Breast epithelium (tissue), 3 donors: ENCODE measurements around the gene EDNRB.

ENCODE experiments used
- CTCF ChIP-seq, 3 donors: fragments of 450-650 bp; IDR thresholded peaks; one replicate each; pipeline ENCODE4 v1.5.1; 2016 to 2017; ENCODE audit warnings: antibody characterized with exemption in 3 of 3, mild to moderate bottlenecking in 3 of 3, moderate library complexity in 3 of 3
- POLR2A ChIP-seq: fragments of 450-650 bp; IDR thresholded peaks from one replicate; pipeline ENCODE4 v1.6.1; 2016; ENCODE audit warnings: antibody characterized with exemption, mild to moderate bottlenecking, moderate library complexity
- POLR2AphosphoS5 ChIP-seq, 3 donors: sonication (generic); formaldehyde crosslinking; IDR thresholded peaks; one replicate each; pipeline ENCODE4 v1.6.1; 2017; ENCODE audit warnings: antibody characterized with exemption in 3 of 3

- no peak for TF ChIP-seq CTCF (IDR thresholded peaks at IDR 0.05)
- no peak for TF ChIP-seq POLR2A
- no peak for TF ChIP-seq POLR2AphosphoS5 (IDR thresholded peaks at IDR 0.05)
These were observed 20.5 kb downstream of the EDNRB start for GRCh38 chr13:77898097-77898496.
